Neural cell (in vitro differentiated cells): ENCODE measurements around the gene PIP5K1B.

Experiments
- POLR2AphosphoS5 ChIP-seq: IDR thresholded peaks from 2 replicates; pipeline ENCODE4 v1.6.1; 2012
- REST ChIP-seq: IDR thresholded peaks from 2 replicates; pipeline ENCODE4 v1.6.1; 2012; ENCODE audit warnings: borderline replicate concordance
- TAF1 ChIP-seq: IDR thresholded peaks from 2 replicates; pipeline ENCODE4 v1.6.1; 2012; ENCODE audit warnings: low read depth
- TF ChIP-seq, protein P1 (sequence below): fragments of 450-650 bp; IDR thresholded peaks from 2 replicates; pipeline ENCODE4 v1.5.1; 2014; ENCODE audit warnings: antibody characterized with exemption, mild to moderate bottlenecking, moderate library complexity; ENCODE audit not compliant: poor library complexity, severe bottlenecking

DNA sequence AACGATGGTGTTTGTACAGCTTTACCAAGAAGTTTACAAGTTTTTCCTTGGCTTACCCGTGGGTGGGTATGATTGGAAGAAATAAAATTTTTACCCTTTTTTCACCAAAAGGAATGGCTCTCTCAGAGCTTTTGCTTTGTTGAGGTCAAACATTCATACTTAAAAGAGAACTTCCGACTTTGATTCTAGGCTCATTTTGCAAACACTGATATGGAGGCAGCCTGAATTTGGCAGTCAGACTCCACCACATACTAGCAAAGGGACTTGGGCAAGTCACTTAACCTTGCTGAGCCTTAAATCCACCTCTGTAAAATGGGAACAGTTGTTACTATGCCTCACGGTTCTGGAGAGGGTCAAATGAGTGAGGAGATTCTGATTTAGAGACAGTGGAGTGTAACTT, 155.4 kb downstream of the PIP5K1B start:
- TF ChIP-seq POLR2AphosphoS5, result no peak
- TF ChIP-seq, protein P1, sequence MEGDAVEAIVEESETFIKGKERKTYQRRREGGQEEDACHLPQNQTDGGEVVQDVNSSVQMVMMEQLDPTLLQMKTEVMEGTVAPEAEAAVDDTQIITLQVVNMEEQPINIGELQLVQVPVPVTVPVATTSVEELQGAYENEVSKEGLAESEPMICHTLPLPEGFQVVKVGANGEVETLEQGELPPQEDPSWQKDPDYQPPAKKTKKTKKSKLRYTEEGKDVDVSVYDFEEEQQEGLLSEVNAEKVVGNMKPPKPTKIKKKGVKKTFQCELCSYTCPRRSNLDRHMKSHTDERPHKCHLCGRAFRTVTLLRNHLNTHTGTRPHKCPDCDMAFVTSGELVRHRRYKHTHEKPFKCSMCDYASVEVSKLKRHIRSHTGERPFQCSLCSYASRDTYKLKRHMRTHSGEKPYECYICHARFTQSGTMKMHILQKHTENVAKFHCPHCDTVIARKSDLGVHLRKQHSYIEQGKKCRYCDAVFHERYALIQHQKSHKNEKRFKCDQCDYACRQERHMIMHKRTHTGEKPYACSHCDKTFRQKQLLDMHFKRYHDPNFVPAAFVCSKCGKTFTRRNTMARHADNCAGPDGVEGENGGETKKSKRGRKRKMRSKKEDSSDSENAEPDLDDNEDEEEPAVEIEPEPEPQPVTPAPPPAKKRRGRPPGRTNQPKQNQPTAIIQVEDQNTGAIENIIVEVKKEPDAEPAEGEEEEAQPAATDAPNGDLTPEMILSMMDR, result no peak
- TF ChIP-seq REST, result no peak
- TF ChIP-seq TAF1, result no peak
